HCT116 (cell line): ENCODE data around the gene STOML2. TPM values are rescaled to one million over a fixed set of nuclear protein-coding genes. Genes with fewer than 3 reads are reported as not detected.

Source experiments
- ATAC-seq: fragments of 200-7000 bp; cut with Tn5 transposase; 2 replicates; pipeline ENCODE4 v1.9.1; 2020; ENCODE audit warnings: mild to moderate bottlenecking, moderate library complexity
- BruUV-seq: library from RNA; stranded (reverse); fragments of 400-500 nt; replicated peaks from 2 replicates; lab custom pipeline; 2021; lab: Mats Ljungman, UMichigan
- CTCF ChIA-PET: fragments of 300-600 bp; sonication (Branson Sonifier 250); formaldehyde crosslinking; loops from one replicate; lab custom pipeline; 2021; ENCODE audit warnings: antibody characterized with exemption; lab: Charles Lee
- POLR2A ChIA-PET: fragments of 300-600, 350-600 bp; sonication (Branson Sonifier 250); formaldehyde crosslinking; loops from one replicate; lab custom pipeline; 2021; ENCODE audit warnings: antibody characterized with exemption; lab: Charles Lee
- RAD21 ChIA-PET, 2 experiments: fragments of 300-600 bp; sonication (Branson Sonifier 250); formaldehyde crosslinking; loops; one replicate each; lab custom pipeline; 2023; ENCODE audit warnings: low total read pairs in 2 of 2; ENCODE audit not compliant: uncharacterized antibody in 2 of 2, unreplicated experiment in 2 of 2, low non-redundant PET in 1 of 2; lab: Charles Lee
- DNase-seq: peaks from one replicate; pipeline ENCODE4 v3.0.0-alpha.2; 2010; ENCODE audit warnings: low read depth, low spot score
- H2AFZ ChIP-seq: fragments of 200-600 bp; shearing (Covaris generic), sonication (generic); 2 replicates; pipeline ENCODE4 v1.6.1; 2017; ENCODE audit warnings: low read depth, mixed run types, mixed read lengths, antibody characterized with exemption, low read length; ENCODE audit not compliant: poor library complexity, severe bottlenecking
- H3K27ac ChIP-seq: 2 replicates; pipeline ENCODE4 v1.5.1; 2012; ENCODE audit warnings: low read depth, low read length
- H3K27me3 ChIP-seq: fragments of 200-600 bp; sonication (generic); 2 replicates; pipeline ENCODE4 v1.6.1; 2016; ENCODE audit warnings: mixed run types, low read length, mixed read lengths; ENCODE audit not compliant: insufficient read depth
- H3K36me3 ChIP-seq, 2 experiments: fragments of 200-500 bp in 1 of 2; fragments of 200-600 bp in 1 of 2; sonication (Bioruptor generic) in 1 of 2; sonication (generic) in 1 of 2; 2 replicates each; pipeline versions ENCODE4 v1.5.1 to v1.6.1; 2014 to 2016; ENCODE audit warnings: low read length in 2 of 2, inconsistent platforms in 1 of 2, mixed read lengths in 1 of 2, mixed run types in 1 of 2; ENCODE audit not compliant: insufficient read depth in 2 of 2, control insufficient read depth in 1 of 2
- H3K4me1 ChIP-seq, 2 experiments: fragments of 200-600 bp in 1 of 2; sonication (generic) in 1 of 2; 2 replicates each; pipeline versions ENCODE4 v1.5.1 to v1.6.1; 2012 to 2017; ENCODE audit warnings: low read length in 2 of 2, inconsistent platforms in 1 of 2, mild to moderate bottlenecking in 1 of 2, mixed read lengths in 1 of 2, mixed run types in 1 of 2, moderate library complexity in 1 of 2; ENCODE audit not compliant: insufficient read depth in 2 of 2, control insufficient read depth in 1 of 2
- H3K4me2 ChIP-seq: fragments of 200-600 bp; sonication (generic); 2 replicates; pipeline ENCODE4 v1.6.1; 2017; ENCODE audit warnings: mixed run types, low read length, mixed read lengths
- H3K4me3 ChIP-seq, 2 experiments: fragments of 200-600 bp in 1 of 2; sonication (generic) in 1 of 2; replicated peaks in 1 of 2; 2 replicates each; pipeline ENCODE4 v1.5.1; 2011 to 2016; ENCODE audit warnings: low read length in 2 of 2, control low read depth in 1 of 2, low read depth in 1 of 2, mild to moderate bottlenecking in 1 of 2, mixed read lengths in 1 of 2, mixed run types in 1 of 2
- H3K79me2 ChIP-seq: fragments of 200-600 bp; sonication (generic); 2 replicates; pipeline ENCODE4 v1.6.1; 2017; ENCODE audit warnings: mild to moderate bottlenecking, mixed run types, low read length, moderate library complexity, mixed read lengths; ENCODE audit not compliant: insufficient read depth
- H3K9ac ChIP-seq: fragments of 200-600 bp; sonication (generic); 2 replicates; pipeline ENCODE4 v1.6.1; 2016; ENCODE audit warnings: low read length, mixed read lengths
- H3K9me2 ChIP-seq: fragments of 200-600 bp; sonication (generic), shearing (Covaris generic); 2 replicates; pipeline ENCODE4 v1.6.1; 2017; ENCODE audit warnings: mixed run types, mild to moderate bottlenecking, moderate library complexity; ENCODE audit not compliant: insufficient read depth
- H3K9me3 ChIP-seq, 2 experiments: fragments of 200-500 bp in 1 of 2; fragments of 200-600 bp in 1 of 2; sonication (Bioruptor generic) in 1 of 2; sonication (generic) in 1 of 2; 2 replicates each; pipeline ENCODE4 v1.6.1; 2014 to 2017; ENCODE audit warnings: low read length in 2 of 2, mixed read lengths in 2 of 2, inconsistent platforms in 1 of 2, low read depth in 1 of 2, mild to moderate bottlenecking in 1 of 2, mixed run types in 1 of 2, moderate library complexity in 1 of 2; ENCODE audit not compliant: control insufficient read depth in 1 of 2, insufficient read depth in 1 of 2
- H4K20me1 ChIP-seq: fragments of 200-600 bp; sonication (generic), shearing (Covaris generic); 2 replicates; pipeline ENCODE4 v1.6.1; 2017; ENCODE audit warnings: mixed run types, mild to moderate bottlenecking, moderate library complexity; ENCODE audit not compliant: insufficient read depth
- ATF3 ChIP-seq: IDR thresholded peaks from 2 replicates; pipeline ENCODE4 v1.6.1; 2012
- CBX3 ChIP-seq: IDR thresholded peaks from 2 replicates; pipeline ENCODE4 v1.6.1; 2012; ENCODE audit warnings: low read depth
- CEBPB ChIP-seq: IDR thresholded peaks from 2 replicates; pipeline ENCODE4 v1.6.1; 2012; ENCODE audit warnings: low read depth
- CTCF ChIP-seq, 3 experiments: fragments of 200-600 bp in 1 of 3; sonication (generic) in 1 of 3; IDR thresholded peaks in 2 of 3; conservative IDR thresholded peaks in 1 of 3; 2 replicates each; pipeline ENCODE4 v1.5.1; 2012 to 2017; ENCODE audit warnings: low read depth in 2 of 3, low read length in 2 of 3, antibody characterized with exemption in 1 of 3, borderline replicate concordance in 1 of 3, control low read depth in 1 of 3, mild to moderate bottlenecking in 1 of 3, mixed read lengths in 1 of 3, mixed run types in 1 of 3, moderate library complexity in 1 of 3; ENCODE audit not compliant: insufficient read depth in 1 of 3
- EZH2 ChIP-seq: fragments of 200-600 bp; sonication (generic); IDR thresholded peaks from 2 replicates; pipeline ENCODE4 v1.6.1; 2017; ENCODE audit warnings: antibody characterized with exemption, mixed run types
- JUND ChIP-seq: IDR thresholded peaks from 2 replicates; pipeline ENCODE4 v1.6.1; 2012
- POLR2A ChIP-seq: IDR thresholded peaks from 2 replicates; pipeline ENCODE4 v1.7.0; 2011; ENCODE audit warnings: borderline replicate concordance; ENCODE audit not compliant: insufficient read depth, insufficient read length; ENCODE audit errors: extremely low read depth
- SP1 ChIP-seq: IDR thresholded peaks from 2 replicates; pipeline ENCODE4 v1.6.1; 2012; ENCODE audit warnings: low read depth
- SRF ChIP-seq: IDR thresholded peaks from 2 replicates; pipeline ENCODE4 v1.6.1; 2012; ENCODE audit warnings: low read depth
- YY1 ChIP-seq: IDR thresholded peaks from 2 replicates; pipeline ENCODE4 v1.6.1; 2011; ENCODE audit warnings: low read length, low read depth, moderate library complexity, mild to moderate bottlenecking; ENCODE audit not compliant: insufficient replicate concordance; ENCODE audit errors: extremely low read depth
- ZFX ChIP-seq: fragments of 450-650 bp; IDR thresholded peaks from 2 replicates; pipeline ENCODE4 v1.6.1; 2017
- intact Hi-C: fragments of 100-400 bp; cut with micrococcal nuclease; formaldehyde crosslinking; loops from 2 replicates; pipeline ENCODE4 v1.10.0; 2022
- total RNA-seq: library from RNA; stranded (reverse); gene quantifications from one replicate; pipeline ENCODE4 v1.2.1, GENCODE V29; 2021; ENCODE audit not compliant: unreplicated experiment
- TF ChIP-seq, protein P1 (sequence below): IDR thresholded peaks from 2 replicates; pipeline ENCODE4 v1.6.1; 2011; ENCODE audit warnings: mild to moderate bottlenecking, low read length, moderate library complexity; ENCODE audit not compliant: insufficient replicate concordance; ENCODE audit errors: extremely low read depth
- TF ChIP-seq, protein P2 (sequence below): IDR thresholded peaks from 2 replicates; pipeline ENCODE4 v1.6.1; 2012; ENCODE audit warnings: low read depth
- TF ChIP-seq, protein P3 (sequence below): IDR thresholded peaks from 2 replicates; pipeline ENCODE4 v1.6.1; 2012

STOML2 gene
- total RNA-seq, 1 experiment from 2014 or later, result 245 TPM

GRCh38 chr9:35074141-35074540, 28.8 kb downstream of the STOML2 start:
- ChIA-PET CTCF (no interaction called here), RAD21 (no interaction called here)
- no TSS peak for BruUV-seq

More at GRCh38 chr9:35074141-35074540, 28.8 kb downstream of the STOML2 start:
- no peak overlapping the region for H3K4me3 ChIP-seq
- H3K9me3 ChIP-seq, result no peaks in the 10 kb centered on the region
- peaks cover 19 to 36% of the 10 kb centered on the region in 2 experiments for H3K4me1 ChIP-seq
- H3K9ac ChIP-seq, result no peak overlapping the region
- H3K36me3 ChIP-seq, result peaks cover 2 to 46% of the 10 kb centered on the region in 2 experiments; a peak in 2 of 4 replicates
- TF ChIP-seq, protein P1, sequence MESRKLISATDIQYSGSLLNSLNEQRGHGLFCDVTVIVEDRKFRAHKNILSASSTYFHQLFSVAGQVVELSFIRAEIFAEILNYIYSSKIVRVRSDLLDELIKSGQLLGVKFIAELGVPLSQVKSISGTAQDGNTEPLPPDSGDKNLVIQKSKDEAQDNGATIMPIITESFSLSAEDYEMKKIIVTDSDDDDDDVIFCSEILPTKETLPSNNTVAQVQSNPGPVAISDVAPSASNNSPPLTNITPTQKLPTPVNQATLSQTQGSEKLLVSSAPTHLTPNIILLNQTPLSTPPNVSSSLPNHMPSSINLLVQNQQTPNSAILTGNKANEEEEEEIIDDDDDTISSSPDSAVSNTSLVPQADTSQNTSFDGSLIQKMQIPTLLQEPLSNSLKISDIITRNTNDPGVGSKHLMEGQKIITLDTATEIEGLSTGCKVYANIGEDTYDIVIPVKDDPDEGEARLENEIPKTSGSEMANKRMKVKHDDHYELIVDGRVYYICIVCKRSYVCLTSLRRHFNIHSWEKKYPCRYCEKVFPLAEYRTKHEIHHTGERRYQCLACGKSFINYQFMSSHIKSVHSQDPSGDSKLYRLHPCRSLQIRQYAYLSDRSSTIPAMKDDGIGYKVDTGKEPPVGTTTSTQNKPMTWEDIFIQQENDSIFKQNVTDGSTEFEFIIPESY, result no peak
- no peak for TF ChIP-seq SRF
- no peak for TF ChIP-seq CTCF (IDR thresholded peaks at IDR 0.05 in 2 of 3, conservative IDR thresholded peaks at IDR 0.05 in 1 of 3; ENCODE audit: borderline replicate concordance in 1 of 3, insufficient read depth in 1 of 3, low read depth in 2 of 3, low read length in 2 of 3)
- no peak for TF ChIP-seq EZH2
- no peak for TF ChIP-seq JUND
- TF ChIP-seq, protein P2, sequence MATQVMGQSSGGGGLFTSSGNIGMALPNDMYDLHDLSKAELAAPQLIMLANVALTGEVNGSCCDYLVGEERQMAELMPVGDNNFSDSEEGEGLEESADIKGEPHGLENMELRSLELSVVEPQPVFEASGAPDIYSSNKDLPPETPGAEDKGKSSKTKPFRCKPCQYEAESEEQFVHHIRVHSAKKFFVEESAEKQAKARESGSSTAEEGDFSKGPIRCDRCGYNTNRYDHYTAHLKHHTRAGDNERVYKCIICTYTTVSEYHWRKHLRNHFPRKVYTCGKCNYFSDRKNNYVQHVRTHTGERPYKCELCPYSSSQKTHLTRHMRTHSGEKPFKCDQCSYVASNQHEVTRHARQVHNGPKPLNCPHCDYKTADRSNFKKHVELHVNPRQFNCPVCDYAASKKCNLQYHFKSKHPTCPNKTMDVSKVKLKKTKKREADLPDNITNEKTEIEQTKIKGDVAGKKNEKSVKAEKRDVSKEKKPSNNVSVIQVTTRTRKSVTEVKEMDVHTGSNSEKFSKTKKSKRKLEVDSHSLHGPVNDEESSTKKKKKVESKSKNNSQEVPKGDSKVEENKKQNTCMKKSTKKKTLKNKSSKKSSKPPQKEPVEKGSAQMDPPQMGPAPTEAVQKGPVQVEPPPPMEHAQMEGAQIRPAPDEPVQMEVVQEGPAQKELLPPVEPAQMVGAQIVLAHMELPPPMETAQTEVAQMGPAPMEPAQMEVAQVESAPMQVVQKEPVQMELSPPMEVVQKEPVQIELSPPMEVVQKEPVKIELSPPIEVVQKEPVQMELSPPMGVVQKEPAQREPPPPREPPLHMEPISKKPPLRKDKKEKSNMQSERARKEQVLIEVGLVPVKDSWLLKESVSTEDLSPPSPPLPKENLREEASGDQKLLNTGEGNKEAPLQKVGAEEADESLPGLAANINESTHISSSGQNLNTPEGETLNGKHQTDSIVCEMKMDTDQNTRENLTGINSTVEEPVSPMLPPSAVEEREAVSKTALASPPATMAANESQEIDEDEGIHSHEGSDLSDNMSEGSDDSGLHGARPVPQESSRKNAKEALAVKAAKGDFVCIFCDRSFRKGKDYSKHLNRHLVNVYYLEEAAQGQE, result no peak
- TF ChIP-seq, protein P3, sequence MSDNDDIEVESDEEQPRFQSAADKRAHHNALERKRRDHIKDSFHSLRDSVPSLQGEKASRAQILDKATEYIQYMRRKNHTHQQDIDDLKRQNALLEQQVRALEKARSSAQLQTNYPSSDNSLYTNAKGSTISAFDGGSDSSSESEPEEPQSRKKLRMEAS, result no peak
- TF ChIP-seq CBX3, result no peak
- TF ChIP-seq SP1, result no peak
- no peak for TF ChIP-seq CEBPB
- no peak for TF ChIP-seq YY1
- TF ChIP-seq ZFX, result no peak
- no peak for TF ChIP-seq POLR2A
- no peak for TF ChIP-seq ATF3
- no peaks in the 10 kb centered on the region for H3K9me2 ChIP-seq
- H4K20me1 ChIP-seq, result peaks cover 10% of the 10 kb centered on the region; the same call in 1 of the 2 replicates
- DNase-seq, result no peak
- no peak overlapping the region for H3K27ac ChIP-seq
- no peak overlapping the region for H2AFZ ChIP-seq
- no peaks in the 10 kb centered on the region for H3K27me3 ChIP-seq
- peaks cover 64% of the 10 kb centered on the region for H3K79me2 ChIP-seq
- intact Hi-C loops, result no loop called here
- no peak for ATAC-seq
- H3K4me2 ChIP-seq, result no peak overlapping the region
- POLR2A ChIA-PET, result no interaction called here
